ENCODE measurements around the gene LEKR1.

GRCh38 chr3:156987946-156988345 lies 161.8 kb downstream of the LEKR1 start:
- no peak for TF ChIP-seq BACH2 (CRISPR knock-in tag; IDR thresholded peaks at IDR 0.05; ENCODE audit: borderline replicate concordance)
- no peak for TF ChIP-seq ARNTL (CRISPR knock-in tag; IDR thresholded peaks at IDR 0.05; ENCODE audit: borderline replicate concordance, low read depth)
- no peak for TF ChIP-seq PATZ1 (CRISPR knock-in tag; IDR thresholded peaks at IDR 0.05; ENCODE audit: borderline replicate concordance)
- no peak for TF ChIP-seq CSDC2 (CRISPR knock-in tag; IDR thresholded peaks at IDR 0.05)
- TF ChIP-seq POU6F1 (CRISPR knock-in tag; IDR thresholded peaks at IDR 0.05; ENCODE audit: borderline replicate concordance, low read depth), result no peak
- no peak for TF ChIP-seq ZNF565 (CRISPR knock-in tag; conservative IDR thresholded peaks at IDR 0.05; ENCODE audit: low read depth)
- no peak for TF ChIP-seq ZC3H10 (CRISPR knock-in tag; IDR thresholded peaks at IDR 0.05)
- TF ChIP-seq CREB5 (CRISPR knock-in tag; IDR thresholded peaks at IDR 0.05; ENCODE audit: low read depth), result no peak
- TF ChIP-seq ZFP3 (CRISPR knock-in tag; IDR thresholded peaks at IDR 0.05), result no peak
